Measurements from ENCODE around the gene SLC38A5.
"Not testable (repeated sequence)": the region's sequence is repeated elsewhere in the genome, so short reads cannot be mapped to it uniquely, and the experiment has no call there.

- not testable (repeated sequence) for TF ChIP-seq CTCF (conservative IDR thresholded peaks at IDR 0.05 in 1 of 2, IDR thresholded peaks at IDR 0.05 in 1 of 2; ENCODE audit: extremely low read depth in 1 of 2, insufficient read depth in 1 of 2, low read depth in 1 of 2, low read length in 2 of 2); EZH2 (IDR thresholded peaks at IDR 0.05; ENCODE audit: borderline replicate concordance, low read length)
Observed at GRCh38 chrX:48429606-48430005, 40.5 kb downstream of the SLC38A5 start.

Measured in mammary epithelial cell (primary cell).